CD4-positive, alpha-beta T cell (primary cell): ENCODE measurements around the gene CASQ2. TPM values are rescaled to one million over a fixed set of nuclear protein-coding genes. Genes with fewer than 3 reads are reported as not detected.

Source experiments
- ATAC-seq: fragments of 200-7000 bp; cut with Tn5 transposase; one replicate; pipeline ENCODE4 v1.10.0; 2022; ENCODE audit warnings: mild to moderate bottlenecking; ENCODE audit not compliant: poor library complexity
- CTCF ChIA-PET: fragments of 350-600 bp; sonication (Branson Sonifier 250); formaldehyde crosslinking; loops from one replicate; lab custom pipeline; 2021; ENCODE audit warnings: antibody characterized with exemption, inconsistent platforms; lab: Charles Lee
- POLR2A ChIA-PET: fragments of 350-600 bp; sonication (Branson Sonifier 250); formaldehyde crosslinking; loops from one replicate; lab custom pipeline; 2021; ENCODE audit warnings: antibody characterized with exemption, inconsistent platforms; lab: Charles Lee
- DNase-seq, 14 experiments: peaks; one replicate each; pipeline ENCODE4 v3.0.0-alpha.2; 2013 to 2020; ENCODE audit warnings: mixed read lengths in 2 of 14
- H3K27ac ChIP-seq, 2 donors: one replicate each; pipeline versions ENCODE4 v1.5.1 to v1.7.0; 2013; ENCODE audit warnings: low read length in 2 of 2, low read depth in 1 of 2, mild to moderate bottlenecking in 1 of 2
- H3K27me3 ChIP-seq, 2 experiments: 1 replicate in 1 of 2; 2 replicates in 1 of 2; pipeline versions ENCODE4 v1.6.1 to v1.7.0; 2013; ENCODE audit warnings: low read length in 2 of 2, control low read depth in 1 of 2, mild to moderate bottlenecking in 1 of 2, moderate library complexity in 1 of 2; ENCODE audit not compliant: insufficient read depth in 2 of 2, control insufficient read depth in 1 of 2
- H3K36me3 ChIP-seq: one replicate; pipeline ENCODE4 v1.6.1; 2013; ENCODE audit warnings: low read length, control low read depth; ENCODE audit not compliant: insufficient read depth
- H3K4me1 ChIP-seq: one replicate; pipeline ENCODE4 v1.6.1; 2013; ENCODE audit warnings: low read length, control low read depth; ENCODE audit not compliant: insufficient read depth
- H3K4me3 ChIP-seq: one replicate; pipeline ENCODE4 v1.5.1; 2013; ENCODE audit warnings: mild to moderate bottlenecking, low read length, moderate library complexity
- H3K9me3 ChIP-seq, 2 experiments: 1 replicate in 1 of 2; 2 replicates in 1 of 2; pipeline versions ENCODE4 v1.6.1 to v1.7.0; 2013; ENCODE audit warnings: low read length in 2 of 2, mild to moderate bottlenecking in 2 of 2, control low read depth in 1 of 2, moderate library complexity in 1 of 2; ENCODE audit not compliant: control insufficient read depth in 1 of 2, insufficient read depth in 1 of 2
- H3K27ac Mint-ChIP-seq: one replicate; pipeline ENCODE4 v1.8.0; 2020; ENCODE audit warnings: mixed read lengths
- H3K27me3 Mint-ChIP-seq: one replicate; pipeline ENCODE4 v1.8.0; 2021; ENCODE audit warnings: mixed read lengths
- H3K36me3 Mint-ChIP-seq: one replicate; pipeline ENCODE4 v1.8.0; 2021; ENCODE audit warnings: low read depth, mixed read lengths
- H3K4me1 Mint-ChIP-seq: one replicate; pipeline ENCODE4 v1.8.0; 2021; ENCODE audit warnings: low read depth, mixed read lengths
- H3K4me3 Mint-ChIP-seq: one replicate; pipeline ENCODE4 v1.8.0; 2020; ENCODE audit warnings: mild to moderate bottlenecking, mixed read lengths
- H3K9me3 Mint-ChIP-seq: one replicate; pipeline ENCODE4 v1.8.0; 2020; ENCODE audit warnings: mixed read lengths
- intact Hi-C, 2 experiments: fragments of 100-400 bp; cut with DNase I in 1 of 2; cut with micrococcal nuclease in 1 of 2; formaldehyde crosslinking; loops; one replicate each; pipeline versions ENCODE4 v1.15.1 to v1.9.0; 2023 to 2025; cut with DNase I, micrococcal nuclease
- total RNA-seq, 174 experiments: library from RNA in 2 of 174; stranded (reverse) in 2 of 174; gene quantifications; one replicate each; pipeline ENCODE4 v1.2.3 and lab custom pipeline; 2021 to 2026
- TF ChIP-seq, protein P1 (sequence below): fragments of 200-600 bp; IDR thresholded peaks from one replicate; pipeline ENCODE4 v1.8.0; 2022; ENCODE audit warnings: antibody characterized with exemption, mild to moderate bottlenecking

Gene CASQ2
- total RNA-seq, 2 experiments from 2014 or later: not detected

DNA sequence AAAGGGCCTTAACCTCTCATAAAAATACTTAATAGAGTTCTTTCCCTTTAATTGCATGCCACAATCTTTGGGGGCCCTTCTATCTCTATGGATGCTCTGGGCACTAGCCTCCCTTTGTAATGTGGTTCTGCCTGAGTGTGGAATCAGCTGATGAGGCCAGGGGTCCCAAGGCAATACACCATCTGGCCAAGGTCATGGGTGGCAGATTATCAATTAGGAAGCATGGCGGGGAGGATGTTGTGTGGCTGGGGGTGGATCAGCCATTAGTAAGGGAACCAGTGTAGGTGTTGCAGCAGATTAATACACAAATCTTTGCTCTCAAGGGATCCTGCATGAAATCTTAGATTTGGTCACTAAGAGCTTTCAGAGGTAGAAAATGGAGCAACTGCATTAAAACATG is 37.1 kb upstream of the CASQ2 start:
- Mint-ChIP-seq H3K36me3 (no peaks in the 10 kb centered on the region), H3K9me3 (no peaks in the 10 kb centered on the region), H3K4me1 (no peaks in the 10 kb centered on the region), H3K4me3 (no peak overlapping the region), H3K27ac (no peak overlapping the region), H3K27me3 (peaks cover 32% of the 10 kb centered on the region)
- ATAC-seq: no peak
- peaks cover 0 to 15% of the 10 kb centered on the region in 2 experiments for H3K27me3 ChIP-seq
- no peak for DNase-seq
- ChIA-PET CTCF (no interaction called here), POLR2A (no interaction called here)
- H3K4me3 ChIP-seq: no peak overlapping the region
- intact Hi-C loops: loop anchor here in 1 of 2 experiments (5.0 kb wide), 1 partner anchor 177 kb away; no protein-coding TSS in a partner anchor
- TF ChIP-seq, protein P1, sequence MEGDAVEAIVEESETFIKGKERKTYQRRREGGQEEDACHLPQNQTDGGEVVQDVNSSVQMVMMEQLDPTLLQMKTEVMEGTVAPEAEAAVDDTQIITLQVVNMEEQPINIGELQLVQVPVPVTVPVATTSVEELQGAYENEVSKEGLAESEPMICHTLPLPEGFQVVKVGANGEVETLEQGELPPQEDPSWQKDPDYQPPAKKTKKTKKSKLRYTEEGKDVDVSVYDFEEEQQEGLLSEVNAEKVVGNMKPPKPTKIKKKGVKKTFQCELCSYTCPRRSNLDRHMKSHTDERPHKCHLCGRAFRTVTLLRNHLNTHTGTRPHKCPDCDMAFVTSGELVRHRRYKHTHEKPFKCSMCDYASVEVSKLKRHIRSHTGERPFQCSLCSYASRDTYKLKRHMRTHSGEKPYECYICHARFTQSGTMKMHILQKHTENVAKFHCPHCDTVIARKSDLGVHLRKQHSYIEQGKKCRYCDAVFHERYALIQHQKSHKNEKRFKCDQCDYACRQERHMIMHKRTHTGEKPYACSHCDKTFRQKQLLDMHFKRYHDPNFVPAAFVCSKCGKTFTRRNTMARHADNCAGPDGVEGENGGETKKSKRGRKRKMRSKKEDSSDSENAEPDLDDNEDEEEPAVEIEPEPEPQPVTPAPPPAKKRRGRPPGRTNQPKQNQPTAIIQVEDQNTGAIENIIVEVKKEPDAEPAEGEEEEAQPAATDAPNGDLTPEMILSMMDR: no peak
- no peaks in the 10 kb centered on the region for H3K9me3 ChIP-seq
- no peak overlapping the region for H3K27ac ChIP-seq
- no peaks in the 10 kb centered on the region for H3K4me1 ChIP-seq
- no peaks in the 10 kb centered on the region for H3K36me3 ChIP-seq

- TF ChIP-seq, protein P1: no peak
- H3K9me3 Mint-ChIP-seq: no peaks in the 10 kb centered on the region
- CTCF ChIA-PET: no interaction called here
- no peaks in the 10 kb centered on the region for H3K4me1 Mint-ChIP-seq
- no peaks in the 10 kb centered on the region for H3K36me3 Mint-ChIP-seq
- intact Hi-C loops: no loop called here
- Histone ChIP-seq H3K27me3 (peaks cover 0 to 12% of the 10 kb centered on the region in 2 experiments), H3K4me1 (no peaks in the 10 kb centered on the region), H3K9me3 (no peaks in the 10 kb centered on the region), H3K27ac (no peak overlapping the region), H3K36me3 (no peaks in the 10 kb centered on the region), H3K4me3 (no peak overlapping the region)
- POLR2A ChIA-PET: no interaction called here
- ATAC-seq (no peak), DNase-seq (no peak)
- peaks cover 23% of the 10 kb centered on the region for H3K27me3 Mint-ChIP-seq
- no peak overlapping the region for H3K4me3 Mint-ChIP-seq
- no peak overlapping the region for H3K27ac Mint-ChIP-seq
These were observed 33.9 kb upstream of the CASQ2 start for GRCh38 chr1:115802416-115802815.

DNA sequence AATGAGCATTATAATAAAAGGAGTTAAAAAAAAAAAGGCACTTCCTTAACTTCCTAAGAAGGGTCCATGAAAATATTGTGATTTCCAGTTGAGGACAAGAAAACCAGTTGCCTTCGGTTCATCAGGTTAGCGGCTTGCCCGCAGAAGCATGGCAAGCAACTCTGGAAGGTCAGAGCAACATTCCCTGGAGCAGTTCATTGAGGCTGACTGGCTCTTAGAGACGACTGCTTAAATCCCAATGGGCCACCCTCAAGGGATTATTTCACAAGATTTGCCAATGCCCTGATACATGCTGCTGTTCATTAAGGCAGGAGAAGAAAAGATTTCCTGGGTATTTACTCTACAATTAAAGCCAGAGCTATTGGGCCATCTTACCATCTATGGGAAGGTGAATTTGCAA is 29.0 kb upstream of the CASQ2 start:
- ChIA-PET POLR2A (no interaction called here), CTCF (no interaction called here)
- no peak overlapping the region for H3K27ac ChIP-seq
- H3K36me3 Mint-ChIP-seq: no peaks in the 10 kb centered on the region
- H3K9me3 Mint-ChIP-seq: no peaks in the 10 kb centered on the region
- H3K4me3 Mint-ChIP-seq: no peak overlapping the region
- no peaks in the 10 kb centered on the region for H3K9me3 ChIP-seq
- intact Hi-C loops: no loop called here
- no peaks in the 10 kb centered on the region for H3K4me1 Mint-ChIP-seq
- H3K27me3 ChIP-seq: peaks cover 0 to 8% of the 10 kb centered on the region in 2 experiments
- TF ChIP-seq, protein P1: no peak
- DNase-seq (no peak), ATAC-seq (no peak)
- H3K27me3 Mint-ChIP-seq: peaks cover 39% of the 10 kb centered on the region
- H3K36me3 ChIP-seq: no peaks in the 10 kb centered on the region
- H3K27ac Mint-ChIP-seq: no peak overlapping the region
- no peak overlapping the region for H3K4me3 ChIP-seq
- H3K4me1 ChIP-seq: no peaks in the 10 kb centered on the region
